PC-3 (cell line): ENCODE measurements around the gene HDLBP. TPM values are rescaled to one million over a fixed set of nuclear protein-coding genes. Genes with fewer than 3 reads are reported as not detected.

Experiments used
- ATAC-seq: fragments of 200-7000 bp; cut with Tn5 transposase; 2 replicates; pipeline ENCODE4 v1.9.1; 2020; ENCODE audit warnings: mild to moderate bottlenecking, moderate library complexity
- BruUV-seq: library from RNA; stranded (reverse); fragments of 400-500 nt; replicated peaks from 2 replicates; lab custom pipeline; 2021; lab: Mats Ljungman, UMichigan
- CTCF ChIA-PET: fragments of 300-600 bp; sonication (Branson Sonifier 250); formaldehyde crosslinking; loops from one replicate; lab custom pipeline; 2022; ENCODE audit warnings: antibody characterized with exemption; lab: Charles Lee
- POLR2A ChIA-PET: fragments of 300-600 bp; sonication (Branson Sonifier 250); formaldehyde crosslinking; loops from one replicate; lab custom pipeline; 2022; ENCODE audit warnings: antibody characterized with exemption; ENCODE audit not compliant: unreplicated experiment; lab: Charles Lee
- DNase-seq: peaks from one replicate; pipeline ENCODE4 v3.0.0-alpha.2; 2015
- H2AFZ ChIP-seq: fragments of 300-600 bp; sonication (generic); 2 replicates; pipeline ENCODE4 v1.6.0; 2016; ENCODE audit warnings: antibody characterized with exemption, low read length
- H3F3A ChIP-seq: fragments of 300-600 bp; sonication (generic); one replicate; pipeline ENCODE4 v1.6.0; 2017; ENCODE audit warnings: antibody characterized with exemption, low read length, control low read depth, mild to moderate bottlenecking; ENCODE audit not compliant: unreplicated experiment
- H3K27ac ChIP-seq: fragments of 300-600 bp; sonication (generic); 2 replicates; pipeline ENCODE4 v1.5.1; 2016; ENCODE audit warnings: mild to moderate bottlenecking, low read length
- H3K27me3 ChIP-seq: fragments of 300-600 bp; sonication (generic); 2 replicates; pipeline ENCODE4 v1.6.1; 2016; ENCODE audit warnings: low read length, mixed read lengths
- H3K36me3 ChIP-seq: fragments of 300-600 bp; sonication (generic); 2 replicates; pipeline ENCODE4 v1.6.1; 2016; ENCODE audit warnings: low read depth, mixed run types, low read length, mixed read lengths
- H3K4me1 ChIP-seq: fragments of 300-600 bp; sonication (generic); 2 replicates; pipeline ENCODE4 v1.5.1; 2016; ENCODE audit warnings: low read length; ENCODE audit not compliant: insufficient read depth
- H3K4me2 ChIP-seq: fragments of 300-600 bp; sonication (generic); 2 replicates; pipeline ENCODE4 v1.6.0; 2016; ENCODE audit warnings: low read length
- H3K4me3 ChIP-seq: fragments of 300-600 bp; sonication (generic); 2 replicates; pipeline ENCODE4 v1.5.1; 2016; ENCODE audit warnings: mild to moderate bottlenecking, low read length, mixed read lengths
- H3K79me2 ChIP-seq: fragments of 300-600 bp; sonication (generic); 2 replicates; pipeline ENCODE4 v1.6.1; 2017; ENCODE audit warnings: low read length, mixed read lengths
- H3K9ac ChIP-seq: fragments of 300-600 bp; sonication (generic); 2 replicates; pipeline ENCODE4 v1.6.0; 2016; ENCODE audit warnings: mild to moderate bottlenecking, low read length
- H3K9me2 ChIP-seq: fragments of 300-600 bp; sonication (generic); replicated peaks from 2 replicates; pipeline ENCODE4 v1.6.1; 2016; ENCODE audit warnings: mixed run types, low read length, mixed read lengths
- H3K9me3 ChIP-seq: fragments of 300-600 bp; sonication (generic); 2 replicates; pipeline ENCODE4 v1.6.1; 2016; ENCODE audit warnings: low read length, mixed read lengths
- H4K20me1 ChIP-seq: fragments of 300-600 bp; sonication (generic); 2 replicates; pipeline ENCODE4 v1.6.1; 2016; ENCODE audit warnings: low read length, mixed read lengths
- CTCF ChIP-seq: fragments of 300-600 bp; sonication (generic); conservative IDR thresholded peaks from 2 replicates; pipeline ENCODE4 v1.5.1; 2017; ENCODE audit warnings: antibody characterized with exemption, low read depth, mild to moderate bottlenecking, low read length
- EZH2 ChIP-seq: fragments of 300-600 bp; sonication (generic); IDR thresholded peaks from one replicate; pipeline ENCODE4 v1.6.1; 2017; ENCODE audit warnings: antibody characterized with exemption, mild to moderate bottlenecking, low read length; ENCODE audit not compliant: unreplicated experiment
- EZH2phosphoT487 ChIP-seq: fragments of 300-600 bp; sonication (generic); IDR thresholded peaks from 2 replicates; pipeline ENCODE4 v1.6.1; 2018; ENCODE audit warnings: mild to moderate bottlenecking, antibody characterized with exemption, low read length, borderline replicate concordance
- intact Hi-C: fragments of 100-400 bp; cut with micrococcal nuclease; formaldehyde crosslinking; loops from 2 replicates; pipeline ENCODE4 v1.9.0; 2023
- total RNA-seq: library from RNA; depleted of rRNA; stranded (reverse); fragments of >200 nt; gene quantifications from 2 replicates; pipeline ENCODE4 v1.2.3, GENCODE V29; 2014

The HDLBP gene
- total RNA-seq, 1 experiment from 2014 or later: 410 TPM

DNA sequence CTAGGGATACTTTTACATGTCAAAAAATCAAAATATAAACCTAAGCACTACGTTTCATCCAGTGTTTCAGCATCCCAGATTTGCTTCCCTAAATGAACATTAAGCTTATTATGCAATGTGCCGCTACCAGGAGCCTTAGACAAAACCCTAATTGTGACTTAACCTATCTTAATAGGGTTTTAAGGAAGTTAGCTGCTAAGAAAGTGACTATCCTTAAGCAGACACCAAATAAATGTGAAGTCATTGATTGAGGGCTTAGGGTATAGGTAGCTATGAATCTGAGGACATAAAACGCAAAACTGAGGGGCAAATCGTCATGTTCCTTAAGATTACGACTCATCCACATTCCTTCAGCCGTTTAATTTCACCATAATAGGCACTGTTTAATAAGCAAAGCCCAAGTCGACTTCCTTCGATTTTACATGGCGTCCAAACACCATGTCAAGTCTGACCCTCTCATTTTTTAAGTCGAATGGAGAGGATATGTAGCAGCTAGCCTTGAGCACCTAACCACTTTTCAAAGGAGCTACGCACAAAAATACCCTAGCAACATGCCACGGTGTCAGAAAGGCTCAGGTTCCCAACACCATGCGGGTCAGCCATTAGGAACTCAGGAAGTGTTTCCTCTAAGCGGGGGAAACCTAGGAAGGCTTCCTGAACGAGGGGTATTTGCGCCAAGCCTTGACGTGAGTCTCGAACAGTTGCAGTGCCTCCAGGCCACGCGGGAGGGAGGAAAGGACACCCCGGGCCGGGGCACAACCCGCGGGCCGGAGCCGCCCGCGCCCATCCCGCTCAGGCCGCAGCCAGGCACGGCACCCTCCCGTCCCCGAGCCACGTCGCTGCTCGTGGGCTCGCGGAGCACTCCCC, 1.0 kb downstream of the HDLBP start:
- Histone ChIP-seq H3K79me2 (peaks cover 92% of the 10 kb centered on the region), H3K4me1 (peaks cover 45% of the 10 kb centered on the region), H3F3A (no peaks in the 10 kb centered on the region), H3K9ac (peak overlapping the region; percentile 100), H3K4me3 (peak overlapping the region; percentile 86), H4K20me1 (peaks cover 35% of the 10 kb centered on the region), H3K36me3 (peaks cover 3% of the 10 kb centered on the region; the same call in 1 of the 2 replicates), H3K4me2 (peak overlapping the region; percentile 93), H3K27ac (peak overlapping the region; percentile 97), H3K27me3 (no peaks in the 10 kb centered on the region), H3K9me3 (no peaks in the 10 kb centered on the region), H2AFZ (peak overlapping the region; percentile 68), H3K9me2 (no peaks in the 10 kb centered on the region)
- ChIA-PET POLR2A (interaction anchor here (0.6 kb wide), 4 partner anchors 31 to 728 kb away, joined by 3 to 6 read pairs (median 4); no protein-coding TSS in a partner anchor), CTCF (interaction anchor here (0.8 kb wide), 1 partner anchor 165 kb away, joined by 4 read pairs; the partner anchor contains the start of gene PASK)
- intact Hi-C loops: loop anchor here (2.0 kb wide), 1 partner anchor 42 kb away; no protein-coding TSS in a partner anchor
- no peak for ATAC-seq
- no peak for DNase-seq
- TF ChIP-seq EZH2 (no peak), EZH2phosphoT487 (no peak), CTCF (no peak)
- BruUV-seq: TSS peak; percentile 60

DNA sequence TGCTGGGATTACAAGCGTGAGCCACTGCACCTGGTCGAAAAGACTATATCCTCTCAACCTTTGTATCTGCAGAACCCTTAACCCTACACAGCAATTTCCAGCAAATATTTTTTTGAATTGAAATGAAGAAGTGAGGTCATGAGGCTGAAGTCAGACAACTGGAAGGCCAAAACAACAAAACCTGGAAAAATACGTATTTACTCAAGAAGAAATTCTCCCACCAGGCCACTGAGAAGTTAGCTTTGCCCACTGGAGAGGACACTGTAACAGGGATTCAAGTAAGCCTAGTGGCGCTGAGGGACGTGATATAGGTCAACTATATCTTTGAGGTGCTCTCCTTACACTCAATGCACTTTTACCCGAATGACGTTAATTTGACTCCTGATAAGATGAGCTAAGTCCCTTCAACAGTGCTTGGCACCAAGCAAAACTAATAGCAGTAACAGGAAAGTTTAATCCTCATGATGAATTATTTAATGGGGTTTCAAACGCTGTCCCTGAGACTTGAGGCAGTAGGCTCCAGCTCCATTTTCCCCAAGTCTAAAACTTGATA, 1.9 kb downstream of the HDLBP start:
- no peak overlapping the region for H2AFZ ChIP-seq
- CTCF ChIA-PET: no interaction called here
- POLR2A ChIA-PET: no interaction called here
- no peak overlapping the region for H3K27ac ChIP-seq
- peaks cover 92% of the 10 kb centered on the region for H3K79me2 ChIP-seq
- peaks cover 3% of the 10 kb centered on the region; the same call in 1 of the 2 replicates for H3K36me3 ChIP-seq
- TF ChIP-seq EZH2 (no peak), CTCF (no peak), EZH2phosphoT487 (no peak)
- BruUV-seq: no TSS peak
- DNase-seq (no peak), ATAC-seq (no peak)
- no peaks in the 10 kb centered on the region for H3F3A ChIP-seq
- H3K9me3 ChIP-seq: no peaks in the 10 kb centered on the region
- peaks cover 40% of the 10 kb centered on the region for H3K4me1 ChIP-seq
- no peaks in the 10 kb centered on the region for H3K27me3 ChIP-seq
- H4K20me1 ChIP-seq: peaks cover 33% of the 10 kb centered on the region
- H3K9ac ChIP-seq: peak overlapping the region; percentile 100; the same call in 1 of the 2 replicates
- H3K4me3 ChIP-seq: peak overlapping the region; percentile 86
- no peaks in the 10 kb centered on the region for H3K9me2 ChIP-seq
- intact Hi-C loops: loop anchor here (2.0 kb wide), 1 partner anchor 41 kb away; no protein-coding TSS in a partner anchor
- peak overlapping the region; percentile 93 for H3K4me2 ChIP-seq
